Peyer's patch (tissue), 4 donors: Measurements from ENCODE around the gene MED22. TPM values are rescaled to one million over a fixed set of nuclear protein-coding genes. Genes with fewer than 3 reads are reported as not detected.
"Not testable (repeated sequence)": the region's sequence is repeated elsewhere in the genome, so short reads cannot be mapped to it uniquely, and the experiment has no call there.

ENCODE experiments used
- DNase-seq, 3 donors: peaks; one replicate each; pipeline ENCODE4 v3.0.0-alpha.2; 2017 to 2019
- H3K27ac ChIP-seq, 4 donors: fragments of 200-600 bp; sonication (generic); one replicate each; pipeline ENCODE4 v1.5.1; 2016 to 2019
- H3K27me3 ChIP-seq, 2 donors: fragments of 200-600 bp; sonication (generic); one replicate each; pipeline ENCODE4 v1.5.1; 2019
- H3K36me3 ChIP-seq, 3 donors: fragments of 200-600 bp; sonication (generic); one replicate each; pipeline ENCODE4 v1.5.1; 2016 to 2019
- H3K4me1 ChIP-seq, 4 donors: fragments of 200-600 bp; sonication (generic); one replicate each; pipeline ENCODE4 v1.5.1; 2016 to 2019
- H3K4me3 ChIP-seq, 4 donors: fragments of 200-600 bp; sonication (generic); 1 replicate in 3 of 4; 2 replicates in 1 of 4; pipeline ENCODE4 v1.5.1; 2016 to 2019; ENCODE audit warnings: mild to moderate bottlenecking in 1 of 4
- H3K9me3 ChIP-seq, 4 donors: fragments of 200-600 bp; sonication (generic); one replicate each; pipeline ENCODE4 v1.5.1; 2016 to 2019; ENCODE audit warnings: mild to moderate bottlenecking in 1 of 4
- CTCF ChIP-seq, 6 experiments: fragments of 450-650 bp in 4 of 6; fragments of 200-600 bp in 2 of 6; sonication (generic) in 1 of 6; IDR thresholded peaks; one replicate each; pipeline ENCODE4 v1.5.1; 2017 to 2019; ENCODE audit warnings: antibody characterized with exemption in 6 of 6, mild to moderate bottlenecking in 3 of 6, moderate library complexity in 1 of 6
- POLR2A ChIP-seq, 2 donors: fragments of 450-650 bp; IDR thresholded peaks; one replicate each; pipeline ENCODE4 v1.5.1; 2017; ENCODE audit warnings: antibody characterized with exemption in 2 of 2, mild to moderate bottlenecking in 2 of 2, moderate library complexity in 2 of 2
- total RNA-seq, 4 donors: library from RNA; depleted of rRNA; stranded (reverse); fragments of >200 nt; gene quantifications; one replicate each; pipeline ENCODE4 v1.1.0, GENCODE V29; 2016

The MED22 gene
- total RNA-seq, 4 donors from 2014 or later = 23.5 to 42.1 (median 31.2) TPM

GRCh38 chr9:133378408-133378962, 30.6 kb upstream of the MED22 start:
- Histone ChIP-seq H3K4me1 (peaks cover 0 to 18% (median 9%) of the 10 kb centered on the region in 4 donors), H3K4me3 (no peak overlapping the region), H3K27ac (no peak overlapping the region), H3K27me3 (no peaks in the 10 kb centered on the region), H3K9me3 (no peaks in the 10 kb centered on the region), H3K36me3 (peaks cover 0 to under 1% (median 0%) of the 10 kb centered on the region in 3 donors)
- no peak for DNase-seq
- TF ChIP-seq POLR2A (IDR thresholded peaks at IDR 0.05) = no peak
- TF ChIP-seq CTCF (IDR thresholded peaks at IDR 0.05) = no peak

- H3K9me3 ChIP-seq = no peaks in the 10 kb centered on the region
- no peak for DNase-seq
- H3K27ac ChIP-seq = no peak overlapping the region
- no peak overlapping the region for H3K4me3 ChIP-seq
- no peaks in the 10 kb centered on the region for H3K27me3 ChIP-seq
- peaks cover 0 to 7% (median 0%) of the 10 kb centered on the region in 3 donors for H3K36me3 ChIP-seq
- peaks cover 4 to 26% (median 10%) of the 10 kb centered on the region in 4 donors for H3K4me1 ChIP-seq
- no peak for TF ChIP-seq CTCF (IDR thresholded peaks at IDR 0.05)
These were observed 29.8 kb upstream of the MED22 start for GRCh38 chr9:133377721-133378216.

- H3K9me3 ChIP-seq, H3K4me3 ChIP-seq, DNase-seq, H3K27me3 ChIP-seq, H3K27ac ChIP-seq: not testable (repeated sequence)
- peaks cover 0 to 12% (median 0%) of the 10 kb centered on the region in 3 donors for H3K36me3 ChIP-seq
- H3K4me1 ChIP-seq = peaks cover 5 to 30% (median 13%) of the 10 kb centered on the region in 4 donors
These were observed 29.3 kb upstream of the MED22 start for GRCh38 chr9:133377280-133377679.

- peak within 1 kb of the TSS; percentile 96 to 100 (median 99) for H3K27ac ChIP-seq
- DNase-seq = peak; percentile 95 to 98 (median 98)
- H3K36me3 ChIP-seq = peaks cover 0 to 18% (median 0%) of the 10 kb centered on the region in 3 donors
- TF ChIP-seq CTCF (IDR thresholded peaks at IDR 0.05) (peak in 3 of 6 experiments; percentile 34 to 51 (median 45)), POLR2A (IDR thresholded peaks at IDR 0.05) (peak; percentile 83 to 96)
- H3K4me3 ChIP-seq = peak within 1 kb of the TSS; percentile 94 to 100 (median 98)
- peaks cover 8 to 43% (median 21%) of the 10 kb centered on the region in 4 donors for H3K4me1 ChIP-seq
- no peaks in the 10 kb centered on the region for H3K9me3 ChIP-seq
- no peaks in the 10 kb centered on the region for H3K27me3 ChIP-seq
These were observed 28.1 kb upstream of the MED22 start, which contains the start of the genes STKLD1 and SURF4 for GRCh38 chr9:133375724-133376654. TSS of gene STKLD1 (plus strand) at chr9:133376366. CDS start at chr9:133376474, 108 bp downstream. TSS of gene SURF4 (minus strand) at chr9:133376060. CDS start at chr9:133375969, 91 bp downstream.

- Histone ChIP-seq H3K9me3 (no peaks in the 10 kb centered on the region), H3K4me1 (peaks cover 10 to 51% (median 23%) of the 10 kb centered on the region in 4 donors), H3K27me3 (no peaks in the 10 kb centered on the region), H3K4me3 (peak overlapping the region; percentile 94 to 100 (median 98)), H3K27ac (peak overlapping the region; percentile 96 to 100 (median 99)), H3K36me3 (peaks cover 0 to 22% (median 0%) of the 10 kb centered on the region in 3 donors)
- peak in 2 of 3 donors; percentile 77 to 79 for DNase-seq
- TF ChIP-seq POLR2A (IDR thresholded peaks at IDR 0.05) (peak; percentile 38 to 61), CTCF (IDR thresholded peaks at IDR 0.05) (no peak)
These were observed 27.3 kb upstream of the MED22 start for GRCh38 chr9:133375116-133375723.
